ENCODE measurements around the gene EFHC2. TPM values are rescaled to one million over a fixed set of nuclear protein-coding genes. Genes with fewer than 3 reads are reported as not detected.

EFHC2 gene
- total and polyA plus RNA-seq, 10 donors: 0.20 to 1.4 (median 0.71) TPM

- Histone ChIP-seq H3K4me3 (no peak overlapping the region), H3K36me3 (no peaks in the 10 kb centered on the region), H3K9me3 (no peaks in the 10 kb centered on the region), H3K27ac (no peak overlapping the region), H3K4me1 (no peaks in the 10 kb centered on the region), H3K27me3 (replicated peaks in 1 of 7) (peaks cover 0 to 14% (median 0%) of the 10 kb centered on the region in 7 donors)
- intact Hi-C loops (cut with DNase I; ENCODE audit: low total_unique reads): no loop called here
- TF ChIP-seq POLR2AphosphoS5 (IDR thresholded peaks at IDR 0.05): no peak
- no peak for TF ChIP-seq CTCF (IDR thresholded peaks at IDR 0.05 in 8 of 11, conservative IDR thresholded peaks at IDR 0.05 in 3 of 11)
- no peak for TF ChIP-seq POLR2A (IDR thresholded peaks at IDR 0.05)
- WGBS, 5 donors: 38 to 57% (median 39%) methylated on average over 3 of the region's 3 CpGs
- no peak for DNase-seq
Measured at GRCh38 chrX:44330227-44330626, 13.2 kb downstream of the EFHC2 start.

GRCh38 chrX:44319550-44319949, 23.9 kb downstream of the EFHC2 start:
- WGBS, 5 donors: 91 to 100% (median 94%) methylated on average over 1 of the region's 1 CpG
- no peak for DNase-seq
- Histone ChIP-seq H3K36me3 (no peaks in the 10 kb centered on the region), H3K4me3 (no peak overlapping the region), H3K27ac (no peak overlapping the region), H3K9me3 (peaks cover 0 to 7% (median 0%) of the 10 kb centered on the region in 8 donors), H3K4me1 (peaks cover 0 to under 1% (median 0%) of the 10 kb centered on the region in 6 donors), H3K27me3 (replicated peaks in 1 of 7) (no peaks in the 10 kb centered on the region)
- TF ChIP-seq CTCF (IDR thresholded peaks at IDR 0.05 in 8 of 11, conservative IDR thresholded peaks at IDR 0.05 in 3 of 11) (no peak), POLR2A (IDR thresholded peaks at IDR 0.05) (no peak), POLR2AphosphoS5 (IDR thresholded peaks at IDR 0.05) (no peak)
- intact Hi-C loops (cut with DNase I; ENCODE audit: low total_unique reads): no loop called here

- Histone ChIP-seq H3K27ac (no peak overlapping the region), H3K4me3 (no peak overlapping the region), H3K27me3 (replicated peaks in 1 of 7) (no peaks in the 10 kb centered on the region), H3K36me3 (no peaks in the 10 kb centered on the region), H3K4me1 (peaks cover 0 to 9% (median 8%) of the 10 kb centered on the region in 6 donors), H3K9me3 (no peaks in the 10 kb centered on the region)
- no peak for DNase-seq
- TF ChIP-seq POLR2AphosphoS5 (IDR thresholded peaks at IDR 0.05) (no peak), POLR2A (IDR thresholded peaks at IDR 0.05) (no peak), CTCF (IDR thresholded peaks at IDR 0.05 in 8 of 11, conservative IDR thresholded peaks at IDR 0.05 in 3 of 11) (no peak)
- intact Hi-C loops (cut with DNase I; ENCODE audit: low total_unique reads): no loop called here
- WGBS, 5 donors: 72 to 86% (median 83%) methylated on average over 2 of the region's 2 CpGs
Measured at GRCh38 chrX:44317181-44317580, 26.3 kb downstream of the EFHC2 start.

GRCh38 chrX:44314808-44315207, 28.7 kb downstream of the EFHC2 start:
- Histone ChIP-seq H3K27ac (peak overlapping the region in 1 of 8 donors; percentile 38), H3K36me3 (no peaks in the 10 kb centered on the region), H3K9me3 (no peaks in the 10 kb centered on the region), H3K27me3 (replicated peaks in 1 of 7) (peaks cover 0 to 3% (median 0%) of the 10 kb centered on the region in 7 donors), H3K4me1 (peaks cover 0 to 9% (median 8%) of the 10 kb centered on the region in 6 donors), H3K4me3 (no peak overlapping the region)
- 43 to 56% (median 46%) methylated on average over 5 of the region's 5 CpGs for WGBS, 5 donors
- DNase-seq: no peak
- TF ChIP-seq CTCF (IDR thresholded peaks at IDR 0.05 in 8 of 11, conservative IDR thresholded peaks at IDR 0.05 in 3 of 11): no peak
- no peak for TF ChIP-seq POLR2AphosphoS5 (IDR thresholded peaks at IDR 0.05)
- no peak for TF ChIP-seq POLR2A (IDR thresholded peaks at IDR 0.05)
- intact Hi-C loops (cut with DNase I; ENCODE audit: low total_unique reads): no loop called here
